SK-N-SH (cell line): ENCODE results near the gene EEF1AKMT4. TPM values are rescaled to one million over a fixed set of nuclear protein-coding genes. Genes with fewer than 3 reads are reported as not detected.
A peak's percentile ranks its signal among the peaks of the same experiment; 100 is the strongest.

Experiments
- CTCF ChIA-PET: fragments of 300-600, 350-600 bp; formaldehyde crosslinking; extraction: SDS; loops from one replicate; lab custom pipeline; 2021; lab: Yijun Ruan, JAX
- POLR2A ChIA-PET: fragments of 350-600 bp; sonication (Branson Sonifier 250); formaldehyde crosslinking; extraction: SDS; loops from one replicate; lab custom pipeline; 2020; ENCODE audit warnings: antibody characterized with exemption, inconsistent platforms; lab: Yijun Ruan, JAX
- DNase-seq: peaks from one replicate; pipeline ENCODE4 v3.0.0; 2012
- H2AFZ ChIP-seq: fragments of 200-600 bp; sonication (generic); 2 replicates; pipeline ENCODE4 v1.8.1; 2016; ENCODE audit warnings: antibody characterized with exemption, mild to moderate bottlenecking, low read depth
- H3F3A ChIP-seq: fragments of 200-600 bp; sonication (generic); replicated peaks from 2 replicates; pipeline ENCODE3; 2016; ENCODE audit warnings: antibody characterized with exemption, mild to moderate bottlenecking; ENCODE audit not compliant: insufficient read depth
- H3K27ac ChIP-seq, 2 experiments: fragments of 200-500 bp in 1 of 2; fragments of 200-600 bp in 1 of 2; sonication (Bioruptor generic) in 1 of 2; sonication (generic), shearing (Covaris generic) in 1 of 2; 2 replicates each; pipeline versions ENCODE4 v1.5.1 to v1.6.1; 2014 to 2016; ENCODE audit warnings: low read depth in 2 of 2, inconsistent platforms in 1 of 2, low read length in 1 of 2, mild to moderate bottlenecking in 1 of 2, mixed read lengths in 1 of 2
- H3K27me3 ChIP-seq: fragments of 200-600 bp; sonication (generic), shearing (Covaris generic); 2 replicates; pipeline ENCODE4 v1.6.1; 2016; ENCODE audit warnings: mixed run types; ENCODE audit not compliant: insufficient read depth
- H3K36me3 ChIP-seq, 2 experiments: fragments of 200-500 bp in 1 of 2; fragments of 200-600 bp in 1 of 2; sonication (Bioruptor generic) in 1 of 2; sonication (generic) in 1 of 2; replicated peaks in 1 of 2; 2 replicates each; pipeline versions ENCODE3 to v1.5.1; 2014 to 2016; ENCODE audit warnings: low read length in 1 of 2, mild to moderate bottlenecking in 1 of 2; ENCODE audit not compliant: insufficient read depth in 2 of 2, control insufficient read depth in 1 of 2
- H3K4me1 ChIP-seq, 2 experiments: fragments of 200-500 bp in 1 of 2; fragments of 200-600 bp in 1 of 2; sonication (Bioruptor generic) in 1 of 2; sonication (generic), shearing (Covaris generic) in 1 of 2; 2 replicates each; pipeline versions ENCODE4 v1.5.1 to v1.6.1; 2014 to 2016; ENCODE audit warnings: low read depth in 1 of 2, low read length in 1 of 2, mixed run types in 1 of 2; ENCODE audit not compliant: insufficient read depth in 2 of 2, control insufficient read depth in 1 of 2
- H3K4me2 ChIP-seq: fragments of 200-600 bp; sonication (generic), shearing (Covaris generic); 2 replicates; pipeline ENCODE4 v1.6.1; 2017; ENCODE audit warnings: mixed run types
- H3K4me3 ChIP-seq, 2 experiments: fragments of 200-500 bp in 1 of 2; fragments of 200-600 bp in 1 of 2; sonication (Bioruptor generic) in 1 of 2; sonication (generic), shearing (Covaris generic) in 1 of 2; 2 replicates each; pipeline versions ENCODE4 v1.5.1 to v1.8.1; 2014 to 2016; ENCODE audit warnings: low read depth in 2 of 2, inconsistent platforms in 1 of 2, low read length in 1 of 2, mild to moderate bottlenecking in 1 of 2, mixed read lengths in 1 of 2, moderate library complexity in 1 of 2
- H3K79me2 ChIP-seq: fragments of 200-600 bp; sonication (generic); 2 replicates; pipeline ENCODE4 v1.8.1; 2017; ENCODE audit warnings: mild to moderate bottlenecking; ENCODE audit not compliant: insufficient read depth
- H3K9ac ChIP-seq: fragments of 200-600 bp; sonication (generic); 2 replicates; pipeline ENCODE4 v1.6.1; 2017; ENCODE audit warnings: mixed run types
- H3K9me2 ChIP-seq: fragments of 200-600 bp; sonication (generic); 2 replicates; pipeline ENCODE4 v1.6.1; 2017; ENCODE audit warnings: mixed run types
- H3K9me3 ChIP-seq: fragments of 200-600 bp; sonication (generic); 2 replicates; pipeline ENCODE4 v1.6.1; 2017; ENCODE audit warnings: mixed run types, mild to moderate bottlenecking, moderate library complexity
- H4K20me1 ChIP-seq: fragments of 200-600 bp; sonication (generic); 2 replicates; pipeline ENCODE4 v1.6.1; 2017; ENCODE audit warnings: mild to moderate bottlenecking, mixed run types; ENCODE audit not compliant: insufficient read depth
- EP300 ChIP-seq, 2 experiments: IDR thresholded peaks; 2 replicates each; pipeline versions ENCODE4 v1.4.0 to v1.6.1; 2012; ENCODE audit warnings: borderline replicate concordance in 1 of 2, low read depth in 1 of 2, low read length in 1 of 2
- EZH2phosphoT487 ChIP-seq: fragments of 200-600 bp; sonication (generic); IDR thresholded peaks from 2 replicates; pipeline ENCODE4 v1.6.1; 2017; ENCODE audit warnings: low read depth, mixed run types, mild to moderate bottlenecking, antibody characterized with exemption, moderate library complexity, borderline replicate concordance
- FOXM1 ChIP-seq: IDR thresholded peaks from 2 replicates; pipeline ENCODE4 v1.4.0; 2012; ENCODE audit warnings: low read depth, mild to moderate bottlenecking
- JUND ChIP-seq: IDR thresholded peaks from 2 replicates; pipeline ENCODE4 v1.4.0; 2012
- MEF2A ChIP-seq: IDR thresholded peaks from 2 replicates; pipeline ENCODE4 v1.4.0; 2012; ENCODE audit warnings: low read depth, borderline replicate concordance
- POLR2AphosphoS5 ChIP-seq: IDR thresholded peaks from 2 replicates; pipeline ENCODE4 v1.6.1; 2012; ENCODE audit warnings: low read depth, low read length
- RAD21 ChIP-seq: IDR thresholded peaks from 2 replicates; pipeline ENCODE4 v1.6.1; 2012; ENCODE audit warnings: mild to moderate bottlenecking, low read length
- SIN3A ChIP-seq: IDR thresholded peaks from 2 replicates; pipeline ENCODE4 v1.6.1; 2012; ENCODE audit warnings: low read depth, mild to moderate bottlenecking, low read length, moderate library complexity, borderline replicate concordance
- SMC3 ChIP-seq: IDR thresholded peaks from 2 replicates; pipeline ENCODE4 v1.6.1; 2012; ENCODE audit warnings: low read depth, low read length, improper control_type of control experiment
- TAF1 ChIP-seq: IDR thresholded peaks from 2 replicates; pipeline ENCODE4 v1.6.1; 2012; ENCODE audit warnings: low read depth, mild to moderate bottlenecking, low read length, moderate library complexity, borderline replicate concordance
- TCF12 ChIP-seq: IDR thresholded peaks from 2 replicates; pipeline ENCODE4 v1.4.0; 2012
- YY1 ChIP-seq: IDR thresholded peaks from 2 replicates; pipeline ENCODE4 v1.4.0; 2012; ENCODE audit warnings: low read depth, mild to moderate bottlenecking
- WGBS: methylation state at CpG from one replicate; pipeline ENCODE4 v1.1.6; 2017; ENCODE audit warnings: low lambda C conversion rate; 5-methylcytosine and 5-hydroxymethylcytosine counted together
- polyA plus RNA-seq, 3 experiments: library from polyadenylated mRNA; depleted of rRNA; stranded (reverse); fragments of >200 nt; gene quantifications; 2 replicates each; pipeline ENCODE4 v1.2.3, GENCODE V29; 2012
- TF ChIP-seq, protein P1 (sequence below): fragments of 200-600 bp; sonication (generic); IDR thresholded peaks from 2 replicates; pipeline ENCODE4 v1.6.1; 2017; ENCODE audit warnings: antibody characterized with exemption, mild to moderate bottlenecking, moderate library complexity
- TF ChIP-seq, protein P2 (sequence below): IDR thresholded peaks from 2 replicates; pipeline ENCODE4 v1.4.0; 2012; ENCODE audit warnings: low read depth
- TF ChIP-seq, protein P3 (sequence below): IDR thresholded peaks from 2 replicates; pipeline ENCODE4 v1.4.0; 2012; ENCODE audit warnings: low read depth, borderline replicate concordance
- TF ChIP-seq, protein P4 (sequence below): IDR thresholded peaks from 2 replicates; pipeline ENCODE4 v1.6.1; 2012; ENCODE audit warnings: mild to moderate bottlenecking, low read depth, low read length, moderate library complexity
- TF ChIP-seq, protein P5 (sequence below): IDR thresholded peaks from 2 replicates; pipeline ENCODE4 v1.4.0; 2012; ENCODE audit warnings: low read depth, borderline replicate concordance

EEF1AKMT4 gene
- polyA plus RNA-seq, 1 of the 3 experiments (the other 2 are of a cell fraction) = 9.3 TPM

DNA sequence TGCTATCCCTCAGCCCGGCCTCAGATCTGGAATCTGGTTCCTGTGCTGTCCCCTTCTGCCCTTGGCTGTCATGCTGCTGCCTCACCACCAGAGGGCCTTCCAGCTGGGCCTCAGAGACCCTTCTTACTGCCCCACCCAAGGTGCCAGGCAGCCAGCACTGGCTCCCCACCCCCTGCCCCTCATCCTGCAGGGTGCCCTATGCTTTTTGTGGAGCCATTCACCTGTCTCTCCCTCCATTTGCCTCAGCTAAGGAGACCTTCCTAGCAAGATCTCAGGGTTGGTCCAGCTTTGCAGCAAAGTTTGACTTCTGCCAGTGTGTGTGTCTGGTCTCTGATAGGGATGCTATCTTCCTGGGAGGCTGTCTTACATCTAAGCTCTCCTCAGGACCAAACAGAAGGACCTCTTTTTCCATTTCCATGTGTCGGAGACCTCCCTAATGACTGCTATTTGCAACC, 22.0 kb upstream of the EEF1AKMT4 start:
- ChIA-PET POLR2A (interaction anchor here (1.1 to 1.4 kb wide), 2 partner anchors 16 to 44 kb away, joined by 3 to 5 read pairs; no protein-coding TSS in a partner anchor), CTCF (interaction anchor here (0.6 to 5.9 kb wide), 28 partner anchors 10 to 359 kb away, joined by 3 to 61 read pairs (median 5); partner anchors contain the start of genes ALG3, AP2M1 and EEF1AKMT4)
- peak; percentile 71 for DNase-seq
- 79% methylated on average over 2 of the region's 2 CpGs for WGBS
- peaks cover 0 to 16% of the 10 kb centered on the region in 2 experiments; a peak in 1 of 4 replicates for H3K4me1 ChIP-seq
- no peaks in the 10 kb centered on the region for H4K20me1 ChIP-seq
- no peaks in the 10 kb centered on the region for H3K79me2 ChIP-seq
- H3F3A ChIP-seq = no peaks in the 10 kb centered on the region
- H2AFZ ChIP-seq = no peak overlapping the region
- H3K9ac ChIP-seq = no peak overlapping the region
- TF ChIP-seq, protein P1, sequence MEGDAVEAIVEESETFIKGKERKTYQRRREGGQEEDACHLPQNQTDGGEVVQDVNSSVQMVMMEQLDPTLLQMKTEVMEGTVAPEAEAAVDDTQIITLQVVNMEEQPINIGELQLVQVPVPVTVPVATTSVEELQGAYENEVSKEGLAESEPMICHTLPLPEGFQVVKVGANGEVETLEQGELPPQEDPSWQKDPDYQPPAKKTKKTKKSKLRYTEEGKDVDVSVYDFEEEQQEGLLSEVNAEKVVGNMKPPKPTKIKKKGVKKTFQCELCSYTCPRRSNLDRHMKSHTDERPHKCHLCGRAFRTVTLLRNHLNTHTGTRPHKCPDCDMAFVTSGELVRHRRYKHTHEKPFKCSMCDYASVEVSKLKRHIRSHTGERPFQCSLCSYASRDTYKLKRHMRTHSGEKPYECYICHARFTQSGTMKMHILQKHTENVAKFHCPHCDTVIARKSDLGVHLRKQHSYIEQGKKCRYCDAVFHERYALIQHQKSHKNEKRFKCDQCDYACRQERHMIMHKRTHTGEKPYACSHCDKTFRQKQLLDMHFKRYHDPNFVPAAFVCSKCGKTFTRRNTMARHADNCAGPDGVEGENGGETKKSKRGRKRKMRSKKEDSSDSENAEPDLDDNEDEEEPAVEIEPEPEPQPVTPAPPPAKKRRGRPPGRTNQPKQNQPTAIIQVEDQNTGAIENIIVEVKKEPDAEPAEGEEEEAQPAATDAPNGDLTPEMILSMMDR = peak; percentile 71
- TF ChIP-seq RAD21 = peak; percentile 37
- TF ChIP-seq SMC3 = peak; percentile 49; the same call in 1 of the 2 replicates
- no peak for TF ChIP-seq TCF12
- no peak overlapping the region for H3K4me3 ChIP-seq
- H3K9me3 ChIP-seq = no peaks in the 10 kb centered on the region
- peaks cover 27% of the 10 kb centered on the region for H3K27me3 ChIP-seq
- H3K36me3 ChIP-seq = no peaks in the 10 kb centered on the region
- H3K4me2 ChIP-seq = no peak overlapping the region
- H3K27ac ChIP-seq = no peak overlapping the region
- H3K9me2 ChIP-seq = no peaks in the 10 kb centered on the region

DNA sequence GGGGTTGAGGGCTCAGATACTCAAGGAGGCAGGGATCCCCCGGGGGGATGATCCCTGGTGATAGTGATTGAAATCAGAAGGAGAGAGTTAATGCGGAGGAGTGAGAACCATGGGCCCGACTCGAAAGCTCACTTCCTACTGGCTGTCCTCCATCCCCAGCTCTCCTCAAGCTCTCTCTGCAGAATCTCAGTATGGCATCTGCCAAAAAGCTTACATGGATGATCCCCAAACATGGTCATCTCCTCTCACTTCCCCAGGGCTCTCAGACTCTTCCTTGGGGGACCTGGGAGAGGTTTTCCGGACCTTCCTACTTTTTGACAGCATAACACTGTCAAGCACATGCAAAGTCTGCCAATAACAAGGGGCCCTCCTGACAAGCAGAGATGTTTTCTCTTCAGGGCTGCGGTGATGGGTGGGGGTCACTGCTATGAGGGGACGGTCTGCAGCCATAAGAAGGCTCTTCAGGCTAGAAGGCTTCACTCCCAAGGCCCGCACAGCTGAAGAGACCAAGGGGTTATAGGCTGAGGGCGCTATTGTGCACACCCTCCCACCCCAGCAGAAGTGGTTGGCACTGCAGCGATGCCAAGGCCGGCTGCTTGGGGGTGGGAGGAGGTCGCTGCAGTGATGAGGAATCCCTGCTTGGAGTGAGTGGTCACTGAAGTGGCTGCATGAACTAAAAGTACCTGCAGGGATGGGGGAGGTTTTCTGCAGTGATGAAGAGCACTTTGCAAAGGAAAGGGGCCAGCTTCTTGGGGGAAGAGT, 20.9 kb upstream of the EEF1AKMT4 start:
- Histone ChIP-seq H3K4me2 (peak overlapping the region; percentile 95; the same call in 1 of the 2 replicates), H3K27ac (no peak overlapping the region), H3K4me3 (peak overlapping the region in 1 of 2 experiments; percentile 50; a peak in 1 of 4 replicates), H3K79me2 (no peaks in the 10 kb centered on the region), H3K27me3 (peaks cover 27% of the 10 kb centered on the region), H3K9ac (no peak overlapping the region), H3K9me2 (no peaks in the 10 kb centered on the region), H3K36me3 (no peaks in the 10 kb centered on the region), H2AFZ (no peak overlapping the region), H3K4me1 (peaks cover 0 to 16% of the 10 kb centered on the region in 2 experiments; a peak in 1 of 4 replicates), H4K20me1 (no peaks in the 10 kb centered on the region), H3K9me3 (no peaks in the 10 kb centered on the region), H3F3A (no peaks in the 10 kb centered on the region)
- WGBS = 67% methylated on average over 11 of the region's 12 CpGs
- POLR2A ChIA-PET = interaction anchor here (1.1 to 2.1 kb wide), 3 partner anchors 17 to 45 kb away, joined by 3 to 6 read pairs (median 5); no protein-coding TSS in a partner anchor
- DNase-seq = peak; percentile 45
- CTCF ChIA-PET = interaction anchor here (0.8 to 5.9 kb wide), 18 partner anchors 9 to 360 kb away, joined by 3 to 61 read pairs (median 11); partner anchors contain the start of genes ALG3, AP2M1 and EEF1AKMT4
- no peak for TF ChIP-seq POLR2AphosphoS5
- TF ChIP-seq, protein P2, sequence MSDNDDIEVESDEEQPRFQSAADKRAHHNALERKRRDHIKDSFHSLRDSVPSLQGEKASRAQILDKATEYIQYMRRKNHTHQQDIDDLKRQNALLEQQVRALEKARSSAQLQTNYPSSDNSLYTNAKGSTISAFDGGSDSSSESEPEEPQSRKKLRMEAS = no peak
- TF ChIP-seq YY1 = no peak
- TF ChIP-seq TAF1 = no peak
- TF ChIP-seq, protein P3, sequence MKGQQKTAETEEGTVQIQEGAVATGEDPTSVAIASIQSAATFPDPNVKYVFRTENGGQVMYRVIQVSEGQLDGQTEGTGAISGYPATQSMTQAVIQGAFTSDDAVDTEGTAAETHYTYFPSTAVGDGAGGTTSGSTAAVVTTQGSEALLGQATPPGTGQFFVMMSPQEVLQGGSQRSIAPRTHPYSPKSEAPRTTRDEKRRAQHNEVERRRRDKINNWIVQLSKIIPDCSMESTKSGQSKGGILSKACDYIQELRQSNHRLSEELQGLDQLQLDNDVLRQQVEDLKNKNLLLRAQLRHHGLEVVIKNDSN = no peak
- TF ChIP-seq, protein P4, sequence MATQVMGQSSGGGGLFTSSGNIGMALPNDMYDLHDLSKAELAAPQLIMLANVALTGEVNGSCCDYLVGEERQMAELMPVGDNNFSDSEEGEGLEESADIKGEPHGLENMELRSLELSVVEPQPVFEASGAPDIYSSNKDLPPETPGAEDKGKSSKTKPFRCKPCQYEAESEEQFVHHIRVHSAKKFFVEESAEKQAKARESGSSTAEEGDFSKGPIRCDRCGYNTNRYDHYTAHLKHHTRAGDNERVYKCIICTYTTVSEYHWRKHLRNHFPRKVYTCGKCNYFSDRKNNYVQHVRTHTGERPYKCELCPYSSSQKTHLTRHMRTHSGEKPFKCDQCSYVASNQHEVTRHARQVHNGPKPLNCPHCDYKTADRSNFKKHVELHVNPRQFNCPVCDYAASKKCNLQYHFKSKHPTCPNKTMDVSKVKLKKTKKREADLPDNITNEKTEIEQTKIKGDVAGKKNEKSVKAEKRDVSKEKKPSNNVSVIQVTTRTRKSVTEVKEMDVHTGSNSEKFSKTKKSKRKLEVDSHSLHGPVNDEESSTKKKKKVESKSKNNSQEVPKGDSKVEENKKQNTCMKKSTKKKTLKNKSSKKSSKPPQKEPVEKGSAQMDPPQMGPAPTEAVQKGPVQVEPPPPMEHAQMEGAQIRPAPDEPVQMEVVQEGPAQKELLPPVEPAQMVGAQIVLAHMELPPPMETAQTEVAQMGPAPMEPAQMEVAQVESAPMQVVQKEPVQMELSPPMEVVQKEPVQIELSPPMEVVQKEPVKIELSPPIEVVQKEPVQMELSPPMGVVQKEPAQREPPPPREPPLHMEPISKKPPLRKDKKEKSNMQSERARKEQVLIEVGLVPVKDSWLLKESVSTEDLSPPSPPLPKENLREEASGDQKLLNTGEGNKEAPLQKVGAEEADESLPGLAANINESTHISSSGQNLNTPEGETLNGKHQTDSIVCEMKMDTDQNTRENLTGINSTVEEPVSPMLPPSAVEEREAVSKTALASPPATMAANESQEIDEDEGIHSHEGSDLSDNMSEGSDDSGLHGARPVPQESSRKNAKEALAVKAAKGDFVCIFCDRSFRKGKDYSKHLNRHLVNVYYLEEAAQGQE = no peak
- TF ChIP-seq FOXM1 = no peak
- no peak for TF ChIP-seq JUND
- TF ChIP-seq EZH2phosphoT487 = no peak
- TF ChIP-seq, protein P5, sequence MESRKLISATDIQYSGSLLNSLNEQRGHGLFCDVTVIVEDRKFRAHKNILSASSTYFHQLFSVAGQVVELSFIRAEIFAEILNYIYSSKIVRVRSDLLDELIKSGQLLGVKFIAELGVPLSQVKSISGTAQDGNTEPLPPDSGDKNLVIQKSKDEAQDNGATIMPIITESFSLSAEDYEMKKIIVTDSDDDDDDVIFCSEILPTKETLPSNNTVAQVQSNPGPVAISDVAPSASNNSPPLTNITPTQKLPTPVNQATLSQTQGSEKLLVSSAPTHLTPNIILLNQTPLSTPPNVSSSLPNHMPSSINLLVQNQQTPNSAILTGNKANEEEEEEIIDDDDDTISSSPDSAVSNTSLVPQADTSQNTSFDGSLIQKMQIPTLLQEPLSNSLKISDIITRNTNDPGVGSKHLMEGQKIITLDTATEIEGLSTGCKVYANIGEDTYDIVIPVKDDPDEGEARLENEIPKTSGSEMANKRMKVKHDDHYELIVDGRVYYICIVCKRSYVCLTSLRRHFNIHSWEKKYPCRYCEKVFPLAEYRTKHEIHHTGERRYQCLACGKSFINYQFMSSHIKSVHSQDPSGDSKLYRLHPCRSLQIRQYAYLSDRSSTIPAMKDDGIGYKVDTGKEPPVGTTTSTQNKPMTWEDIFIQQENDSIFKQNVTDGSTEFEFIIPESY = no peak
- TF ChIP-seq MEF2A = no peak
- TF ChIP-seq EP300 (IDR thresholded peaks at IDR 0.05; ENCODE audit: borderline replicate concordance in 1 of 2, low read depth in 1 of 2, low read length in 1 of 2) = no peak
- TF ChIP-seq SIN3A = no peak
